HepG2 (cell line): ENCODE results near the gene SLC11A1. TPM values are rescaled to one million over a fixed set of nuclear protein-coding genes. Genes with fewer than 3 reads are reported as not detected.

Experiments
- ATAC-seq: fragments of 200-7000 bp; cut with Tn5 transposase; 3 replicates; pipeline ENCODE4 v1.9.1; 2020; ENCODE audit warnings: mild to moderate bottlenecking, moderate library complexity
- BruUV-seq: library from RNA; stranded (reverse); fragments of 400-500 nt; replicated peaks from 2 replicates; lab custom pipeline; 2021; lab: Mats Ljungman, UMichigan
- CTCF ChIA-PET: fragments of 300-600 bp; formaldehyde crosslinking; extraction: SDS; loops from one replicate; lab custom pipeline; 2021; ENCODE audit warnings: low total read pairs, inconsistent platforms, low intra/inter-chr PET ratio; lab: Yijun Ruan, JAX
- POLR2A ChIA-PET: fragments of 350-600 bp; sonication (Branson Sonifier 250); formaldehyde crosslinking; loops from one replicate; lab custom pipeline; 2020; ENCODE audit warnings: antibody characterized with exemption, inconsistent platforms; lab: Yijun Ruan, JAX
- DNase-seq: peaks from one replicate; pipeline ENCODE4 v3.0.0-alpha.2; 2015; ENCODE audit warnings: low spot score
- FAIRE-seq: peaks from 3 replicates; lab custom pipeline; 2011; peaks lifted over from hg19 to GRCh38; lab: Jason Lieb, UNC
- H2AFZ ChIP-seq: one replicate; pipeline ENCODE4 v1.6.1; 2011; ENCODE audit warnings: low read length, inconsistent platforms
- H3K27ac ChIP-seq: fragments of 300-600 bp; 3 replicates; pipeline ENCODE4 v1.8.0; 2011; ENCODE audit warnings: mixed run types, mild to moderate bottlenecking, mixed read lengths, low read length, inconsistent platforms; ENCODE audit not compliant: insufficient read depth; ENCODE audit errors: extremely low read length
- H3K27me3 ChIP-seq, 2 experiments: fragments of 200-600 bp in 1 of 2; 2 replicates in 1 of 2; 3 replicates in 1 of 2; pipeline versions ENCODE4 v1.6.0 to v1.8.0; 2011; ENCODE audit warnings: low read length in 2 of 2, mild to moderate bottlenecking in 2 of 2, moderate library complexity in 2 of 2, inconsistent platforms in 1 of 2; ENCODE audit not compliant: insufficient read depth in 2 of 2, control insufficient read depth in 1 of 2
- H3K36me3 ChIP-seq, 2 experiments: fragments of 200-600 bp in 1 of 2; replicated peaks in 1 of 2; 2 replicates in 1 of 2; 3 replicates in 1 of 2; pipeline versions ENCODE4 v1.5.1 to v1.8.0; 2011; ENCODE audit warnings: low read length in 2 of 2, inconsistent platforms in 1 of 2; ENCODE audit not compliant: insufficient read depth in 2 of 2, control insufficient read depth in 1 of 2
- H3K4me1 ChIP-seq: 2 replicates; pipeline ENCODE4 v1.5.1; 2012; ENCODE audit warnings: low read length, inconsistent platforms; ENCODE audit not compliant: insufficient read depth
- H3K4me2 ChIP-seq: 2 replicates; pipeline ENCODE4 v1.6.0; 2011; ENCODE audit warnings: low read depth, low read length, inconsistent platforms
- H3K4me3 ChIP-seq, 3 experiments: fragments of 200-600 bp in 1 of 3; sonication (generic), shearing (Covaris generic) in 1 of 3; replicated peaks in 1 of 3; 2 replicates each; pipeline ENCODE4 v1.5.1; 2011 to 2016; ENCODE audit warnings: low read length in 3 of 3, inconsistent platforms in 2 of 3, low read depth in 2 of 3, mild to moderate bottlenecking in 2 of 3, control low read depth in 1 of 3, mixed read lengths in 1 of 3; ENCODE audit not compliant: insufficient read depth in 1 of 3
- H3K79me2 ChIP-seq: one replicate; pipeline ENCODE4 v1.6.1; 2011; ENCODE audit warnings: low read length, inconsistent platforms; ENCODE audit not compliant: insufficient read depth
- H3K9ac ChIP-seq: 2 replicates; pipeline ENCODE4 v1.6.0; 2011; ENCODE audit warnings: mild to moderate bottlenecking, low read depth, low read length, inconsistent platforms; ENCODE audit not compliant: insufficient read depth
- H3K9me3 ChIP-seq: 2 replicates; pipeline ENCODE4 v1.5.1; 2012; ENCODE audit warnings: mild to moderate bottlenecking, low read length
- H4K20me1 ChIP-seq: 2 replicates; pipeline ENCODE4 v1.6.0; 2011; ENCODE audit warnings: inconsistent platforms, mild to moderate bottlenecking, low read length, moderate library complexity; ENCODE audit not compliant: insufficient read depth
- AGO2 ChIP-seq: fragments of 200-400 bp; formaldehyde crosslinking; optimal IDR thresholded peaks from 2 replicates; pipeline ENCODE3; 2017; ENCODE audit warnings: mild to moderate bottlenecking, low read depth, low read length, moderate library complexity
- CEBPZ ChIP-seq: IDR thresholded peaks from 2 replicates; pipeline ENCODE4 v1.6.1; 2012; ENCODE audit warnings: low read length, improper control_type of control experiment
- LCORL ChIP-seq, 2 experiments: fragments of 450-650 bp in 1 of 2; sonication (generic) in 1 of 2; formaldehyde crosslinking in 1 of 2; IDR thresholded peaks; 2 replicates each; pipeline versions ENCODE4 v1.5.0 to v1.6.1; 2017 to 2020; ENCODE audit warnings: antibody characterized with exemption in 1 of 2, missing genetic modification reagents in 1 of 2
- MATR3 ChIP-seq: sonication (generic); formaldehyde crosslinking; IDR thresholded peaks from 2 replicates; pipeline ENCODE4 v1.4.0; 2020; ENCODE audit warnings: missing genetic modification reagents
- MED8 ChIP-seq: sonication (generic); formaldehyde crosslinking; IDR thresholded peaks from 2 replicates; pipeline ENCODE4 v1.8.1; 2023; ENCODE audit warnings: mild to moderate bottlenecking, missing genetic modification reagents; ENCODE audit not compliant: insufficient replicate concordance
- NFE2 ChIP-seq: sonication (generic); formaldehyde crosslinking; IDR thresholded peaks from 2 replicates; pipeline ENCODE4 v1.4.0; 2020; ENCODE audit warnings: missing genetic modification reagents
- SMAD1 ChIP-seq: sonication (generic); formaldehyde crosslinking; IDR thresholded peaks from 2 replicates; pipeline ENCODE4 v1.4.0; 2020; ENCODE audit warnings: missing genetic modification reagents, low read depth, mild to moderate bottlenecking, borderline replicate concordance
- SMARCE1 ChIP-seq: fragments of 450-650 bp; IDR thresholded peaks from 2 replicates; pipeline ENCODE4 v1.6.1; 2017; ENCODE audit warnings: borderline replicate concordance
- SRSF9 ChIP-seq: fragments of 200-400 bp; formaldehyde crosslinking; IDR thresholded peaks from 2 replicates; pipeline ENCODE4 v1.6.1; 2018; ENCODE audit warnings: borderline replicate concordance, mild to moderate bottlenecking, low read depth, low read length; ENCODE audit not compliant: insufficient read depth, poor library complexity, severe bottlenecking
- SYNCRIP ChIP-seq: fragments of 200-400 bp; formaldehyde crosslinking; IDR thresholded peaks from 2 replicates; pipeline ENCODE4 v1.6.1; 2018; ENCODE audit warnings: mild to moderate bottlenecking, low read depth, low read length; ENCODE audit not compliant: insufficient read depth
- TBL1XR1 ChIP-seq: fragments of 150-350 bp; IDR thresholded peaks from 2 replicates; pipeline ENCODE4 v1.6.1; 2014; ENCODE audit warnings: borderline replicate concordance, low read length; ENCODE audit not compliant: partially characterized antibody
- XBP1 ChIP-seq: sonication (generic); formaldehyde crosslinking; IDR thresholded peaks from 2 replicates; pipeline ENCODE4 v1.5.0; 2020; ENCODE audit warnings: missing genetic modification reagents
- ZNF33B ChIP-seq: sonication (generic); formaldehyde crosslinking; IDR thresholded peaks from 2 replicates; pipeline ENCODE4 v1.5.1; 2020; ENCODE audit warnings: mild to moderate bottlenecking, missing genetic modification reagents
- ZNF44 ChIP-seq: sonication (generic); formaldehyde crosslinking; IDR thresholded peaks from 2 replicates; pipeline ENCODE4 v1.5.1; 2020; ENCODE audit warnings: mild to moderate bottlenecking, missing genetic modification reagents
- ZNF546 ChIP-seq: sonication (generic); formaldehyde crosslinking; conservative IDR thresholded peaks from 2 replicates; pipeline ENCODE4 v1.8.1; 2023; ENCODE audit warnings: mild to moderate bottlenecking, missing genetic modification reagents
- ZNF557 ChIP-seq: sonication (generic); formaldehyde crosslinking; IDR thresholded peaks from 2 replicates; pipeline ENCODE4 v1.4.0; 2020; ENCODE audit warnings: missing genetic modification reagents
- ZNF761 ChIP-seq: sonication (generic); formaldehyde crosslinking; conservative IDR thresholded peaks from 2 replicates; pipeline ENCODE4 v1.4.0; 2020; ENCODE audit warnings: mild to moderate bottlenecking, missing genetic modification reagents
- WGBS: methylation state at CpG from one replicate; pipeline ENCODE4 v1.1.6; 2017; ENCODE audit warnings: low lambda C conversion rate; 5-methylcytosine and 5-hydroxymethylcytosine counted together
- in situ Hi-C: cut with HindIII; loops from 2 replicates; pipeline ENCODE4 v1.10.0; 2017; ENCODE audit warnings: low pct_unique_long_range_greater_than_20kb; ENCODE audit not compliant: extremely low pct_ligation_motif_present
- intact Hi-C: fragments of 100-400 bp; cut with micrococcal nuclease; formaldehyde crosslinking; loops from one replicate; pipeline ENCODE4 v1.10.0; 2022; ENCODE audit not compliant: unreplicated experiment
- polyA plus RNA-seq, 8 experiments: library from polyadenylated mRNA; depleted of rRNA in 3 of 8; stranded (reverse) in 7 of 8; unstranded in 1 of 8; fragments of >200 nt; fragmentation: Illumina TruSeq in 4 of 8; extraction: Trizol in 4 of 8; gene quantifications; 2 replicates each; pipeline versions ENCODE4 v1.2.1 to v1.2.3, GENCODE V29; 2011 to 2016; ENCODE audit warnings: low read depth in 4 of 8, missing spikeins in 1 of 8, mixed read lengths in 1 of 8; ENCODE audit not compliant: insufficient read depth in 1 of 8
- total RNA-seq, 5 experiments: library from RNA; depleted of rRNA; stranded (reverse); fragments of >200 nt; fragmentation: Illumina TruSeq; extraction: Trizol; gene quantifications; 2 replicates each; pipeline ENCODE4 v1.2.3, GENCODE V29; 2016; ENCODE audit warnings: low read depth in 1 of 5
- TF ChIP-seq, protein P1 (sequence below): IDR thresholded peaks from 2 replicates; pipeline ENCODE4 v1.6.1; 2016; ENCODE audit warnings: low read depth, missing genetic modification reagents, missing compliant biosample characterization

Gene SLC11A1
- total and polyA plus RNA-seq, 2 of the 13 experiments (the other 11 are each of a cell fraction or from before 2014, with no cell fraction given), result 0.33 to 2.3 TPM

- CTCF ChIA-PET, result no interaction called here
- no peak overlapping the region for H2AFZ ChIP-seq
- no peak overlapping the region for H3K27ac ChIP-seq
- no peak overlapping the region for H3K9ac ChIP-seq
- TF ChIP-seq MATR3 (CRISPR knock-in tag) (no peak), ZNF44 (CRISPR knock-in tag) (no peak), SRSF9 (no peak), LCORL (IDR thresholded peaks at IDR 0.05) (no peak), LCORL (CRISPR knock-in tag; IDR thresholded peaks at IDR 0.05) (no peak), ZNF33B (CRISPR knock-in tag) (no peak), ZNF557 (CRISPR knock-in tag) (no peak), NFE2 (no peak), SMARCE1 (no peak), AGO2 (no peak), XBP1 (no peak), SMAD1 (CRISPR knock-in tag) (no peak), MED8 (no peak), ZNF761 (no peak), ZNF546 (CRISPR knock-in tag) (no peak), CEBPZ (no peak), SYNCRIP (no peak), TBL1XR1 (no peak)
- TF ChIP-seq, protein P1, sequence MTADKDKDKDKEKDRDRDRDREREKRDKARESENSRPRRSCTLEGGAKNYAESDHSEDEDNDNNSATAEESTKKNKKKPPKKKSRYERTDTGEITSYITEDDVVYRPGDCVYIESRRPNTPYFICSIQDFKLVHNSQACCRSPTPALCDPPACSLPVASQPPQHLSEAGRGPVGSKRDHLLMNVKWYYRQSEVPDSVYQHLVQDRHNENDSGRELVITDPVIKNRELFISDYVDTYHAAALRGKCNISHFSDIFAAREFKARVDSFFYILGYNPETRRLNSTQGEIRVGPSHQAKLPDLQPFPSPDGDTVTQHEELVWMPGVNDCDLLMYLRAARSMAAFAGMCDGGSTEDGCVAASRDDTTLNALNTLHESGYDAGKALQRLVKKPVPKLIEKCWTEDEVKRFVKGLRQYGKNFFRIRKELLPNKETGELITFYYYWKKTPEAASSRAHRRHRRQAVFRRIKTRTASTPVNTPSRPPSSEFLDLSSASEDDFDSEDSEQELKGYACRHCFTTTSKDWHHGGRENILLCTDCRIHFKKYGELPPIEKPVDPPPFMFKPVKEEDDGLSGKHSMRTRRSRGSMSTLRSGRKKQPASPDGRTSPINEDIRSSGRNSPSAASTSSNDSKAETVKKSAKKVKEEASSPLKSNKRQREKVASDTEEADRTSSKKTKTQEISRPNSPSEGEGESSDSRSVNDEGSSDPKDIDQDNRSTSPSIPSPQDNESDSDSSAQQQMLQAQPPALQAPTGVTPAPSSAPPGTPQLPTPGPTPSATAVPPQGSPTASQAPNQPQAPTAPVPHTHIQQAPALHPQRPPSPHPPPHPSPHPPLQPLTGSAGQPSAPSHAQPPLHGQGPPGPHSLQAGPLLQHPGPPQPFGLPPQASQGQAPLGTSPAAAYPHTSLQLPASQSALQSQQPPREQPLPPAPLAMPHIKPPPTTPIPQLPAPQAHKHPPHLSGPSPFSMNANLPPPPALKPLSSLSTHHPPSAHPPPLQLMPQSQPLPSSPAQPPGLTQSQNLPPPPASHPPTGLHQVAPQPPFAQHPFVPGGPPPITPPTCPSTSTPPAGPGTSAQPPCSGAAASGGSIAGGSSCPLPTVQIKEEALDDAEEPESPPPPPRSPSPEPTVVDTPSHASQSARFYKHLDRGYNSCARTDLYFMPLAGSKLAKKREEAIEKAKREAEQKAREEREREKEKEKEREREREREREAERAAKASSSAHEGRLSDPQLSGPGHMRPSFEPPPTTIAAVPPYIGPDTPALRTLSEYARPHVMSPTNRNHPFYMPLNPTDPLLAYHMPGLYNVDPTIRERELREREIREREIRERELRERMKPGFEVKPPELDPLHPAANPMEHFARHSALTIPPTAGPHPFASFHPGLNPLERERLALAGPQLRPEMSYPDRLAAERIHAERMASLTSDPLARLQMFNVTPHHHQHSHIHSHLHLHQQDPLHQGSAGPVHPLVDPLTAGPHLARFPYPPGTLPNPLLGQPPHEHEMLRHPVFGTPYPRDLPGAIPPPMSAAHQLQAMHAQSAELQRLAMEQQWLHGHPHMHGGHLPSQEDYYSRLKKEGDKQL (CRISPR knock-in tag), result no peak
- no peaks in the 10 kb centered on the region for H3K9me3 ChIP-seq
- H3K79me2 ChIP-seq, result no peaks in the 10 kb centered on the region
- peaks cover 43% of the 10 kb centered on the region for H3K4me1 ChIP-seq
- in situ Hi-C loops, result no loop called here
- intact Hi-C loops, result no loop called here
- H4K20me1 ChIP-seq, result no peaks in the 10 kb centered on the region
- no peak for DNase-seq
- H3K4me2 ChIP-seq, result no peak overlapping the region
- no peaks in the 10 kb centered on the region for H3K36me3 ChIP-seq
- 78% methylated on average over 8 of the region's 8 CpGs for WGBS
- H3K4me3 ChIP-seq, result no peak overlapping the region
- FAIRE-seq, result no peak
- BruUV-seq, result no TSS peak
- POLR2A ChIA-PET, result interaction anchor here (2.4 kb wide), 1 partner anchor 24 kb away, joined by 8 read pairs; no protein-coding TSS in a partner anchor
- ATAC-seq, result no peak
- H3K27me3 ChIP-seq, result peaks cover 0 to 2% of the 10 kb centered on the region in 2 experiments; a peak in 2 of 5 replicates
Observed at GRCh38 chr2:218362606-218363005, 19.5 kb upstream of the SLC11A1 start.
